Mammary epithelial cell (primary cell): ENCODE data around the gene GNG3.

ENCODE experiments used
- EZH2 ChIP-seq: IDR thresholded peaks from 2 replicates; pipeline ENCODE4 v1.6.1; 2012; ENCODE audit warnings: low read length, inconsistent platforms, borderline replicate concordance
- TF ChIP-seq, protein P1 (sequence below), 2 donors: IDR thresholded peaks in 1 of 2; conservative IDR thresholded peaks in 1 of 2; 2 replicates each; pipeline ENCODE4 v1.5.1; 2011 to 2012; ENCODE audit warnings: inconsistent platforms in 2 of 2, low read length in 2 of 2, mild to moderate bottlenecking in 2 of 2, control low read depth in 1 of 2, low read depth in 1 of 2; ENCODE audit not compliant: insufficient read depth in 1 of 2; ENCODE audit errors: extremely low read depth in 1 of 2

DNA sequence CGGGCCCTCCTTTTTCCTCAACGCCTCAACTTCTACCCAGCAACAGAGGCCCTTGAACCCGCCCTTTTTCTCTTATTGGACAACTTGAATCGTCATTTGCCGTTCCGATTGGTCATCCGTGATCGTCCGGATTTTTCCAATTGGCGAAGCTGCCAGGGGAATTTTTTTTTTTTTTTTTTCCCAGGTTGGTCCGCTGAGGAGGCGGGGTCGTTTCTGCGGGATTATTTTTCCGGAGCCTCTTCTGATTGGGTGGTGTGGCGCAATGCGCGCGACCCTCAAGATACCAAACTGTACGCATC is 20.3 kb downstream of the GNG3 start:
- TF ChIP-seq, protein P1, sequence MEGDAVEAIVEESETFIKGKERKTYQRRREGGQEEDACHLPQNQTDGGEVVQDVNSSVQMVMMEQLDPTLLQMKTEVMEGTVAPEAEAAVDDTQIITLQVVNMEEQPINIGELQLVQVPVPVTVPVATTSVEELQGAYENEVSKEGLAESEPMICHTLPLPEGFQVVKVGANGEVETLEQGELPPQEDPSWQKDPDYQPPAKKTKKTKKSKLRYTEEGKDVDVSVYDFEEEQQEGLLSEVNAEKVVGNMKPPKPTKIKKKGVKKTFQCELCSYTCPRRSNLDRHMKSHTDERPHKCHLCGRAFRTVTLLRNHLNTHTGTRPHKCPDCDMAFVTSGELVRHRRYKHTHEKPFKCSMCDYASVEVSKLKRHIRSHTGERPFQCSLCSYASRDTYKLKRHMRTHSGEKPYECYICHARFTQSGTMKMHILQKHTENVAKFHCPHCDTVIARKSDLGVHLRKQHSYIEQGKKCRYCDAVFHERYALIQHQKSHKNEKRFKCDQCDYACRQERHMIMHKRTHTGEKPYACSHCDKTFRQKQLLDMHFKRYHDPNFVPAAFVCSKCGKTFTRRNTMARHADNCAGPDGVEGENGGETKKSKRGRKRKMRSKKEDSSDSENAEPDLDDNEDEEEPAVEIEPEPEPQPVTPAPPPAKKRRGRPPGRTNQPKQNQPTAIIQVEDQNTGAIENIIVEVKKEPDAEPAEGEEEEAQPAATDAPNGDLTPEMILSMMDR (conservative IDR thresholded peaks at IDR 0.05 in 1 of 2, IDR thresholded peaks at IDR 0.05 in 1 of 2; ENCODE audit: extremely low read depth in 1 of 2, insufficient read depth in 1 of 2, low read depth in 1 of 2, low read length in 2 of 2) = no peak
- TF ChIP-seq EZH2 = no peak
